Activated CD4-positive, alpha-beta T cell treated with anti-CD3 and anti-CD28 coated beads, Interleukin-2, amount 10 ng/mL, durations not matched to agents 7 days and 5 days (primary cell): ENCODE data around the gene PRAMEF5. TPM values are rescaled to one million over a fixed set of nuclear protein-coding genes. Genes with fewer than 3 reads are reported as not detected.
"Not testable (repeated sequence)": the region's sequence is repeated elsewhere in the genome, so short reads cannot be mapped to it uniquely, and the experiment has no call there.

Experiments
- CTCF ChIA-PET: fragments of 350-600 bp; sonication (Branson Sonifier 250); formaldehyde crosslinking; loops from one replicate; lab custom pipeline; 2021; ENCODE audit warnings: antibody characterized with exemption; lab: Charles Lee
- POLR2A ChIA-PET: fragments of 350-600 bp; sonication (Branson Sonifier 250); formaldehyde crosslinking; loops from one replicate; lab custom pipeline; 2021; ENCODE audit warnings: antibody characterized with exemption; lab: Charles Lee
- DNase-seq: peaks from one replicate; pipeline ENCODE4 v3.0.0-alpha.2; 2020
- H3K27ac Mint-ChIP-seq: one replicate; pipeline ENCODE4 v1.8.0; 2021; ENCODE audit warnings: mild to moderate bottlenecking, moderate library complexity, mixed read lengths
- H3K27me3 Mint-ChIP-seq: one replicate; pipeline ENCODE4 v1.8.0; 2021; ENCODE audit warnings: mixed read lengths
- H3K36me3 Mint-ChIP-seq: one replicate; pipeline ENCODE4 v1.8.0; 2021; ENCODE audit warnings: low read depth, mixed read lengths
- H3K4me1 Mint-ChIP-seq: one replicate; pipeline ENCODE4 v1.8.0; 2021; ENCODE audit warnings: mixed read lengths
- H3K4me3 Mint-ChIP-seq: one replicate; pipeline ENCODE4 v1.8.0; 2021; ENCODE audit warnings: mild to moderate bottlenecking, moderate library complexity, mixed read lengths
- H3K9me3 Mint-ChIP-seq: one replicate; pipeline ENCODE4 v1.8.0; 2021; ENCODE audit warnings: mixed read lengths
- total RNA-seq, 2 experiments: library from RNA; stranded (reverse); gene quantifications; one replicate each; pipeline ENCODE4 v1.2.3, GENCODE V29; 2021

PRAMEF5 gene
- total RNA-seq, 2 experiments from 2014 or later = not detected

- H3K4me3 Mint-ChIP-seq, H3K4me1 Mint-ChIP-seq, H3K27ac Mint-ChIP-seq, CTCF ChIA-PET, H3K9me3 Mint-ChIP-seq, H3K27me3 Mint-ChIP-seq, DNase-seq, POLR2A ChIA-PET, H3K36me3 Mint-ChIP-seq: not testable (repeated sequence)
These were observed 44.7 kb downstream of the PRAMEF5 start for GRCh38 chr1:13298699-13299098.

- H3K27ac Mint-ChIP-seq, H3K9me3 Mint-ChIP-seq, H3K4me1 Mint-ChIP-seq, CTCF ChIA-PET, DNase-seq, H3K4me3 Mint-ChIP-seq, POLR2A ChIA-PET, H3K36me3 Mint-ChIP-seq, H3K27me3 Mint-ChIP-seq: not testable (repeated sequence)
These were observed 48.2 kb downstream of the PRAMEF5 start for GRCh38 chr1:13302197-13302596.

- H3K4me1 Mint-ChIP-seq, H3K4me3 Mint-ChIP-seq, DNase-seq, H3K27me3 Mint-ChIP-seq, POLR2A ChIA-PET, H3K27ac Mint-ChIP-seq, CTCF ChIA-PET, H3K9me3 Mint-ChIP-seq, H3K36me3 Mint-ChIP-seq: not testable (repeated sequence)
These were observed 49.2 kb downstream of the PRAMEF5 start, which contains the start of gene PRAMEF33 for GRCh38 chr1:13303239-13303638. PRAMEF33 (plus strand) TSS chr1:13303539; CDS start chr1:13305955, 2,416 bp downstream.

Other genes starting within 250 kb of the PRAMEF5 start
- gene PRAMEF27, start 197.6 kb upstream of the PRAMEF5 start, total RNA-seq = not detected
- not detected for gene HNRNPCL3, start 193.4 kb upstream of the PRAMEF5 start, total RNA-seq
- not detected for gene PRAMEF25, start 183.4 kb upstream of the PRAMEF5 start, total RNA-seq
- not detected for gene HNRNPCL2, start 137.3 kb upstream of the PRAMEF5 start, total RNA-seq
- gene PRAMEF26, start 98.2 kb upstream of the PRAMEF5 start, total RNA-seq = not detected
- not detected for gene HNRNPCL4, start 88.6 kb upstream of the PRAMEF5 start, total RNA-seq
- gene PRAMEF9, start 82.3 kb upstream of the PRAMEF5 start, total RNA-seq = not detected
- not detected for gene PRAMEF13, start 52.8 kb upstream of the PRAMEF5 start, total RNA-seq
- not detected for gene PRAMEF18, start 28.0 kb upstream of the PRAMEF5 start, total RNA-seq
- not detected for gene PRAMEF8, start 30.9 kb downstream of the PRAMEF5 start, total RNA-seq
- not detected for gene PRAMEF33, start 49.3 kb downstream of the PRAMEF5 start, total RNA-seq
- not detected for gene PRAMEF15, start 61.4 kb downstream of the PRAMEF5 start, total RNA-seq
- gene PRAMEF14, start 92.9 kb downstream of the PRAMEF5 start, total RNA-seq = not detected
- gene PRAMEF19, start 117.7 kb downstream of the PRAMEF5 start, total RNA-seq = not detected
- gene PRAMEF17, start 135.4 kb downstream of the PRAMEF5 start, total RNA-seq = not detected
- gene PRAMEF20, start 156.3 kb downstream of the PRAMEF5 start, total RNA-seq = not detected